Stimulated activated CD8-positive, alpha-beta memory T cell treated with anti-CD3 and anti-CD28 coated beads, Interleukin-4, amount 100 ng/mL, for 4 hours (primary cell): ENCODE results near the gene QSOX2.

ENCODE experiments used
- DNase-seq, 2 donors: peaks; one replicate each; pipeline ENCODE4 v3.0.0-alpha.2; 2020; ENCODE audit warnings: low read depth in 2 of 2, low spot score in 1 of 2

Gene QSOX2

GRCh38 chr9:136204838-136205706 lies 40.5 kb downstream of the QSOX2 start, which contains the start of gene LHX3:
TSS of gene LHX3 (minus strand) at chr9:136205128. CDS start at chr9:136205012, 116 bp downstream.
- no peak for DNase-seq

- no peak for DNase-seq
Measured at GRCh38 chr9:136204145-136204805, 41.3 kb downstream of the QSOX2 start.

GRCh38 chr9:136203408-136204144 lies 42.0 kb downstream of the QSOX2 start:
- no peak for DNase-seq

GRCh38 chr9:136202454-136203407 lies 42.9 kb downstream of the QSOX2 start:
- DNase-seq = no peak

- no peak for DNase-seq
Measured at GRCh38 chr9:136201609-136202453, 43.8 kb downstream of the QSOX2 start.

GRCh38 chr9:136201174-136201573 lies 44.4 kb downstream of the QSOX2 start:
- DNase-seq = no peak

- DNase-seq = no peak
Measured at GRCh38 chr9:136200424-136200823, 45.2 kb downstream of the QSOX2 start.

GRCh38 chr9:136199391-136200288 lies 46.0 kb downstream of the QSOX2 start:
- DNase-seq = no peak

- DNase-seq = no peak
Measured at GRCh38 chr9:136198605-136199083, 47.0 kb downstream of the QSOX2 start.

GRCh38 chr9:136197930-136198604 lies 47.5 kb downstream of the QSOX2 start:
- DNase-seq = no peak

- no peak for DNase-seq
Measured at GRCh38 chr9:136197084-136197875, 48.3 kb downstream of the QSOX2 start.

- no peak for DNase-seq
Measured at GRCh38 chr9:136196404-136197083, 49.1 kb downstream of the QSOX2 start.

GRCh38 chr9:136194540-136194939 lies 51.1 kb downstream of the QSOX2 start:
- DNase-seq = no peak

GRCh38 chr9:136193891-136194279 lies 51.7 kb downstream of the QSOX2 start:
- DNase-seq = no peak

GRCh38 chr9:136193127-136193890 lies 52.3 kb downstream of the QSOX2 start:
- no peak for DNase-seq
